SK-N-SH (cell line): ENCODE results near the gene LRP4. TPM values are rescaled to one million over a fixed set of nuclear protein-coding genes. Genes with fewer than 3 reads are reported as not detected.

Experiments
- CTCF ChIA-PET: fragments of 300-600, 350-600 bp; formaldehyde crosslinking; extraction: SDS; loops from one replicate; lab custom pipeline; 2021; lab: Yijun Ruan, JAX
- POLR2A ChIA-PET: fragments of 350-600 bp; sonication (Branson Sonifier 250); formaldehyde crosslinking; extraction: SDS; loops from one replicate; lab custom pipeline; 2020; ENCODE audit warnings: antibody characterized with exemption, inconsistent platforms; lab: Yijun Ruan, JAX
- DNase-seq: peaks from one replicate; pipeline ENCODE4 v3.0.0; 2012
- H2AFZ ChIP-seq: fragments of 200-600 bp; sonication (generic); 2 replicates; pipeline ENCODE4 v1.8.1; 2016; ENCODE audit warnings: antibody characterized with exemption, mild to moderate bottlenecking, low read depth
- H3F3A ChIP-seq: fragments of 200-600 bp; sonication (generic); replicated peaks from 2 replicates; pipeline ENCODE3; 2016; ENCODE audit warnings: antibody characterized with exemption, mild to moderate bottlenecking; ENCODE audit not compliant: insufficient read depth
- H3K27ac ChIP-seq, 2 experiments: fragments of 200-500 bp in 1 of 2; fragments of 200-600 bp in 1 of 2; sonication (Bioruptor generic) in 1 of 2; sonication (generic), shearing (Covaris generic) in 1 of 2; 2 replicates each; pipeline versions ENCODE4 v1.5.1 to v1.6.1; 2014 to 2016; ENCODE audit warnings: low read depth in 2 of 2, inconsistent platforms in 1 of 2, low read length in 1 of 2, mild to moderate bottlenecking in 1 of 2, mixed read lengths in 1 of 2
- H3K27me3 ChIP-seq: fragments of 200-600 bp; sonication (generic), shearing (Covaris generic); 2 replicates; pipeline ENCODE4 v1.6.1; 2016; ENCODE audit warnings: mixed run types; ENCODE audit not compliant: insufficient read depth
- H3K36me3 ChIP-seq, 2 experiments: fragments of 200-500 bp in 1 of 2; fragments of 200-600 bp in 1 of 2; sonication (Bioruptor generic) in 1 of 2; sonication (generic) in 1 of 2; replicated peaks in 1 of 2; 2 replicates each; pipeline versions ENCODE3 to v1.5.1; 2014 to 2016; ENCODE audit warnings: low read length in 1 of 2, mild to moderate bottlenecking in 1 of 2; ENCODE audit not compliant: insufficient read depth in 2 of 2, control insufficient read depth in 1 of 2
- H3K4me1 ChIP-seq, 2 experiments: fragments of 200-500 bp in 1 of 2; fragments of 200-600 bp in 1 of 2; sonication (Bioruptor generic) in 1 of 2; sonication (generic), shearing (Covaris generic) in 1 of 2; 2 replicates each; pipeline versions ENCODE4 v1.5.1 to v1.6.1; 2014 to 2016; ENCODE audit warnings: low read depth in 1 of 2, low read length in 1 of 2, mixed run types in 1 of 2; ENCODE audit not compliant: insufficient read depth in 2 of 2, control insufficient read depth in 1 of 2
- H3K4me2 ChIP-seq: fragments of 200-600 bp; sonication (generic), shearing (Covaris generic); 2 replicates; pipeline ENCODE4 v1.6.1; 2017; ENCODE audit warnings: mixed run types
- H3K4me3 ChIP-seq, 2 experiments: fragments of 200-500 bp in 1 of 2; fragments of 200-600 bp in 1 of 2; sonication (Bioruptor generic) in 1 of 2; sonication (generic), shearing (Covaris generic) in 1 of 2; 2 replicates each; pipeline versions ENCODE4 v1.5.1 to v1.8.1; 2014 to 2016; ENCODE audit warnings: low read depth in 2 of 2, inconsistent platforms in 1 of 2, low read length in 1 of 2, mild to moderate bottlenecking in 1 of 2, mixed read lengths in 1 of 2, moderate library complexity in 1 of 2
- H3K79me2 ChIP-seq: fragments of 200-600 bp; sonication (generic); 2 replicates; pipeline ENCODE4 v1.8.1; 2017; ENCODE audit warnings: mild to moderate bottlenecking; ENCODE audit not compliant: insufficient read depth
- H3K9ac ChIP-seq: fragments of 200-600 bp; sonication (generic); 2 replicates; pipeline ENCODE4 v1.6.1; 2017; ENCODE audit warnings: mixed run types
- H3K9me2 ChIP-seq: fragments of 200-600 bp; sonication (generic); 2 replicates; pipeline ENCODE4 v1.6.1; 2017; ENCODE audit warnings: mixed run types
- H3K9me3 ChIP-seq: fragments of 200-600 bp; sonication (generic); 2 replicates; pipeline ENCODE4 v1.6.1; 2017; ENCODE audit warnings: mixed run types, mild to moderate bottlenecking, moderate library complexity
- H4K20me1 ChIP-seq: fragments of 200-600 bp; sonication (generic); 2 replicates; pipeline ENCODE4 v1.6.1; 2017; ENCODE audit warnings: mild to moderate bottlenecking, mixed run types; ENCODE audit not compliant: insufficient read depth
- CHD2 ChIP-seq: fragments of 150-350 bp; IDR thresholded peaks from 2 replicates; pipeline ENCODE4 v1.6.1; 2018; ENCODE audit warnings: low read length; ENCODE audit not compliant: partially characterized antibody
- EZH2phosphoT487 ChIP-seq: fragments of 200-600 bp; sonication (generic); IDR thresholded peaks from 2 replicates; pipeline ENCODE4 v1.6.1; 2017; ENCODE audit warnings: low read depth, mixed run types, mild to moderate bottlenecking, antibody characterized with exemption, moderate library complexity, borderline replicate concordance
- FOSL2 ChIP-seq: IDR thresholded peaks from 2 replicates; pipeline ENCODE4 v1.4.0; 2012; ENCODE audit warnings: low read depth, mild to moderate bottlenecking, moderate library complexity, borderline replicate concordance
- FOXJ3 ChIP-seq: sonication (generic); formaldehyde crosslinking; IDR thresholded peaks from 2 replicates; pipeline ENCODE4 v1.5.1; 2020; ENCODE audit warnings: mild to moderate bottlenecking, missing genetic modification reagents
- FOXM1 ChIP-seq: IDR thresholded peaks from 2 replicates; pipeline ENCODE4 v1.4.0; 2012; ENCODE audit warnings: low read depth, mild to moderate bottlenecking
- GATA2 ChIP-seq: sonication (generic); formaldehyde crosslinking; IDR thresholded peaks from 2 replicates; pipeline ENCODE4 v1.5.0; 2020; ENCODE audit warnings: mild to moderate bottlenecking, missing genetic modification reagents
- MEF2A ChIP-seq: IDR thresholded peaks from 2 replicates; pipeline ENCODE4 v1.4.0; 2012; ENCODE audit warnings: low read depth, borderline replicate concordance
- NFIC ChIP-seq: IDR thresholded peaks from 2 replicates; pipeline ENCODE4 v1.4.0; 2012; ENCODE audit warnings: borderline replicate concordance
- NRF1 ChIP-seq: IDR thresholded peaks from 2 replicates; pipeline ENCODE4 v1.6.1; 2012; ENCODE audit warnings: low read depth, mild to moderate bottlenecking, low read length
- POLR2AphosphoS5 ChIP-seq: IDR thresholded peaks from 2 replicates; pipeline ENCODE4 v1.6.1; 2012; ENCODE audit warnings: low read depth, low read length
- RFX5 ChIP-seq: IDR thresholded peaks from 2 replicates; pipeline ENCODE4 v1.6.1; 2012; ENCODE audit warnings: mild to moderate bottlenecking, improper control_type of control experiment, low read length
- TAF1 ChIP-seq: IDR thresholded peaks from 2 replicates; pipeline ENCODE4 v1.6.1; 2012; ENCODE audit warnings: low read depth, mild to moderate bottlenecking, low read length, moderate library complexity, borderline replicate concordance
- TEAD4 ChIP-seq: IDR thresholded peaks from 2 replicates; pipeline ENCODE4 v1.4.0; 2012; ENCODE audit warnings: mild to moderate bottlenecking, borderline replicate concordance; ENCODE audit not compliant: insufficient read depth
- WGBS: methylation state at CpG from one replicate; pipeline ENCODE4 v1.1.6; 2017; ENCODE audit warnings: low lambda C conversion rate; 5-methylcytosine and 5-hydroxymethylcytosine counted together
- polyA plus RNA-seq, 3 experiments: library from polyadenylated mRNA; depleted of rRNA; stranded (reverse); fragments of >200 nt; gene quantifications; 2 replicates each; pipeline ENCODE4 v1.2.3, GENCODE V29; 2012
- TF ChIP-seq, protein P1 (sequence below): IDR thresholded peaks from 2 replicates; pipeline ENCODE4 v1.6.1; 2012; ENCODE audit warnings: mild to moderate bottlenecking, low read depth, low read length, moderate library complexity
- TF ChIP-seq, protein P2 (sequence below): IDR thresholded peaks from 2 replicates; pipeline ENCODE4; 2012

Gene LRP4
- polyA plus RNA-seq, 1 of the 3 experiments (the other 2 are of a cell fraction), result 10.9 TPM

DNA sequence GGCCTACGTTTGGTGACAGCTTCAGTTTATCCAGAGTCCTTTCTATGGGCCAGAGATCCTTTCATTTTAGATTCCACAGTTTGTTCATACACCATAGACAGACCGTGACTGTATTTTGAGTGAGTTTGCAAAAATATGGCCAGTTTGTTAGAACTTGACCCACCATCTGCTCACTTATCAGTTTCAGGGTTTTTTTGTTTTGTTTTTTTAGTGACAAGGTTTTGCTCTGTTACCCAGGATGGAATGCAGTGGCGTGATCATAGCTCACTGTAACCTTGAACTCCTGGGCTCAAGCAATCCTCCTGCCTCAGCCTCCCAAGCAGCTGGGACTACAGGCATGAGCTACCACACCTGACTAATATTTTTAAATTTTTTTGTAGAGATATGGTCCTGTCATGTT is 63.2 kb downstream of the LRP4 start (continued):
- TF ChIP-seq, protein P1, sequence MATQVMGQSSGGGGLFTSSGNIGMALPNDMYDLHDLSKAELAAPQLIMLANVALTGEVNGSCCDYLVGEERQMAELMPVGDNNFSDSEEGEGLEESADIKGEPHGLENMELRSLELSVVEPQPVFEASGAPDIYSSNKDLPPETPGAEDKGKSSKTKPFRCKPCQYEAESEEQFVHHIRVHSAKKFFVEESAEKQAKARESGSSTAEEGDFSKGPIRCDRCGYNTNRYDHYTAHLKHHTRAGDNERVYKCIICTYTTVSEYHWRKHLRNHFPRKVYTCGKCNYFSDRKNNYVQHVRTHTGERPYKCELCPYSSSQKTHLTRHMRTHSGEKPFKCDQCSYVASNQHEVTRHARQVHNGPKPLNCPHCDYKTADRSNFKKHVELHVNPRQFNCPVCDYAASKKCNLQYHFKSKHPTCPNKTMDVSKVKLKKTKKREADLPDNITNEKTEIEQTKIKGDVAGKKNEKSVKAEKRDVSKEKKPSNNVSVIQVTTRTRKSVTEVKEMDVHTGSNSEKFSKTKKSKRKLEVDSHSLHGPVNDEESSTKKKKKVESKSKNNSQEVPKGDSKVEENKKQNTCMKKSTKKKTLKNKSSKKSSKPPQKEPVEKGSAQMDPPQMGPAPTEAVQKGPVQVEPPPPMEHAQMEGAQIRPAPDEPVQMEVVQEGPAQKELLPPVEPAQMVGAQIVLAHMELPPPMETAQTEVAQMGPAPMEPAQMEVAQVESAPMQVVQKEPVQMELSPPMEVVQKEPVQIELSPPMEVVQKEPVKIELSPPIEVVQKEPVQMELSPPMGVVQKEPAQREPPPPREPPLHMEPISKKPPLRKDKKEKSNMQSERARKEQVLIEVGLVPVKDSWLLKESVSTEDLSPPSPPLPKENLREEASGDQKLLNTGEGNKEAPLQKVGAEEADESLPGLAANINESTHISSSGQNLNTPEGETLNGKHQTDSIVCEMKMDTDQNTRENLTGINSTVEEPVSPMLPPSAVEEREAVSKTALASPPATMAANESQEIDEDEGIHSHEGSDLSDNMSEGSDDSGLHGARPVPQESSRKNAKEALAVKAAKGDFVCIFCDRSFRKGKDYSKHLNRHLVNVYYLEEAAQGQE, result no peak
- TF ChIP-seq FOXJ3 (CRISPR knock-in tag), result no peak
- no peak for TF ChIP-seq MEF2A
- no peak for TF ChIP-seq FOSL2

DNA sequence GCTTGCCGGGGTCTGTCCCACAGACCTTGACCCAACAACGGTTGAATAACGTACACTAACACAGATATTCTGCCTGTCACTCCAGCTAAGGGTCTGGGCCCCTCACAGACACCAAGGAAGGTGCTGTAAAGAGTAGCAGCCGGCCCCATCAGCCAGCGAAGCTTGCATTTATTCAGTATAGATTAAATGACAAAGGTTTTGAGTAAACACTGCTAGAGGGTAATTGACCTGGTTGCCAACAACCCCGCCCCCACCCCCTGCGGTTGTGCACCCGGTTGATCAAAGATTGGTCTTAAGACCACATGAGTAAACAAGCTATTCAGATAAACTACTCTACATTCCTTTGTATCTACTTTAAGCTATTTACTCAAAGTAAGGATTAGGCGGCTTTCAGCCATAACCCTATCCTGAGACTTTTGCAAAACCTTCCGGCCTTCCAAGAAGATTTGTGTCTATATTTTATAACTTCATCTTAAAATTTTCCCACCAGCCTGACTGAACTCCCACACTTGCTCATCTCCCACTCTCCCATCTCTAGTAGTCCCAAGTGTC is 67.4 kb downstream of the LRP4 start:
- 87% methylated on average over 10 of the region's 10 CpGs for whole genome bisulfite sequencing
- no peak overlapping the region for H3K27ac ChIP-seq
- no peak overlapping the region for H3K9ac ChIP-seq
- DNase-seq, result no peak
- H3K4me2 ChIP-seq, result no peak overlapping the region
- no peaks in the 10 kb centered on the region for H4K20me1 ChIP-seq
- no peaks in the 10 kb centered on the region for H3K36me3 ChIP-seq
- ChIA-PET POLR2A (no interaction called here), CTCF (interaction anchor here (1.0 kb wide), 1 partner anchor 30 kb away, joined by 4 read pairs; no protein-coding TSS in a partner anchor)
- no peaks in the 10 kb centered on the region for H3F3A ChIP-seq
- no peaks in the 10 kb centered on the region; a peak in 1 of 4 replicates for H3K4me1 ChIP-seq
- H3K4me3 ChIP-seq, result no peak overlapping the region
- no peaks in the 10 kb centered on the region for H3K27me3 ChIP-seq
- H3K9me2 ChIP-seq, result no peaks in the 10 kb centered on the region
- H3K79me2 ChIP-seq, result peaks cover 2% of the 10 kb centered on the region; the same call in 1 of the 2 replicates
- TF ChIP-seq RFX5 (no peak), NFIC (no peak), MEF2A (no peak), GATA2 (no peak), TEAD4 (no peak)
- TF ChIP-seq, protein P2, sequence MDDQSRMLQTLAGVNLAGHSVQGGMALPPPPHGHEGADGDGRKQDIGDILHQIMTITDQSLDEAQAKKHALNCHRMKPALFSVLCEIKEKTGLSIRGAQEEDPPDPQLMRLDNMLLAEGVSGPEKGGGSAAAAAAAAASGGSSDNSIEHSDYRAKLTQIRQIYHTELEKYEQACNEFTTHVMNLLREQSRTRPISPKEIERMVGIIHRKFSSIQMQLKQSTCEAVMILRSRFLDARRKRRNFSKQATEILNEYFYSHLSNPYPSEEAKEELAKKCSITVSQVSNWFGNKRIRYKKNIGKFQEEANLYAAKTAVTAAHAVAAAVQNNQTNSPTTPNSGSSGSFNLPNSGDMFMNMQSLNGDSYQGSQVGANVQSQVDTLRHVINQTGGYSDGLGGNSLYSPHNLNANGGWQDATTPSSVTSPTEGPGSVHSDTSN, result no peak
- H3K9me3 ChIP-seq, result no peaks in the 10 kb centered on the region
- no peak overlapping the region for H2AFZ ChIP-seq

DNA sequence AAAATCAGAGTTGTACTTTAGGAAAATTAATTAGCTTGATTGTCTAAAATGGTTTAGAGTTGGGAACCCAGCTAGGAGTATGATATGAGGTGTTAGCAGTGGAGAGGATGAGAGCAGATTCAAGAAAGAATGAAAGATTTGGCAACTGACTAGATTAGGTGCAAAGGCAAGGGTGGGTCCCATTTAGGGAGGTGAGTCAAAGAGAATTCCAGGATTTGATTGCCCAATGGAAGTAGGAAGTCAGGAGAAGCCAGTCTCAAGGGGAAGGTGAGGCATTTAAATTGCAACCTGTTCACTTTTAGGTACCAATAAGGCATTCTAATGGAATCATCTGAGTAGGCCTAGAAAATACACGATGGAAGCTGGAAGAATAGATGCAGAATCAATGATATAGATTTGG is 68.7 kb downstream of the LRP4 start:
- Histone ChIP-seq H3K9me2 (no peaks in the 10 kb centered on the region), H3K27me3 (no peaks in the 10 kb centered on the region), H3K9me3 (no peaks in the 10 kb centered on the region), H3K36me3 (no peaks in the 10 kb centered on the region), H3K79me2 (peaks cover 14% of the 10 kb centered on the region), H2AFZ (no peak overlapping the region), H3K4me3 (no peak overlapping the region), H4K20me1 (no peaks in the 10 kb centered on the region), H3K9ac (no peak overlapping the region), H3K27ac (no peak overlapping the region), H3K4me1 (peaks cover 0 to 4% of the 10 kb centered on the region in 2 experiments; a peak in 2 of 4 replicates), H3F3A (peaks cover 6% of the 10 kb centered on the region), H3K4me2 (no peak overlapping the region)
- POLR2A ChIA-PET, result no interaction called here
- 58% methylated on average over 1 of the region's 1 CpG for WGBS
- CTCF ChIA-PET, result no interaction called here
- no peak for DNase-seq
- no peak for TF ChIP-seq FOXM1
- TF ChIP-seq FOSL2, result no peak
- TF ChIP-seq EZH2phosphoT487, result no peak
- TF ChIP-seq, protein P1, result no peak
- TF ChIP-seq TAF1, result no peak
- TF ChIP-seq NFIC, result no peak
- TF ChIP-seq NRF1, result no peak
- TF ChIP-seq CHD2, result no peak
- TF ChIP-seq GATA2, result no peak
- TF ChIP-seq POLR2AphosphoS5, result no peak
